ENCODE data around the gene COPG1.

GRCh38 chr3:129277829-129278271 is 28.4 kb downstream of the COPG1 start:
- TF ChIP-seq, protein P1, sequence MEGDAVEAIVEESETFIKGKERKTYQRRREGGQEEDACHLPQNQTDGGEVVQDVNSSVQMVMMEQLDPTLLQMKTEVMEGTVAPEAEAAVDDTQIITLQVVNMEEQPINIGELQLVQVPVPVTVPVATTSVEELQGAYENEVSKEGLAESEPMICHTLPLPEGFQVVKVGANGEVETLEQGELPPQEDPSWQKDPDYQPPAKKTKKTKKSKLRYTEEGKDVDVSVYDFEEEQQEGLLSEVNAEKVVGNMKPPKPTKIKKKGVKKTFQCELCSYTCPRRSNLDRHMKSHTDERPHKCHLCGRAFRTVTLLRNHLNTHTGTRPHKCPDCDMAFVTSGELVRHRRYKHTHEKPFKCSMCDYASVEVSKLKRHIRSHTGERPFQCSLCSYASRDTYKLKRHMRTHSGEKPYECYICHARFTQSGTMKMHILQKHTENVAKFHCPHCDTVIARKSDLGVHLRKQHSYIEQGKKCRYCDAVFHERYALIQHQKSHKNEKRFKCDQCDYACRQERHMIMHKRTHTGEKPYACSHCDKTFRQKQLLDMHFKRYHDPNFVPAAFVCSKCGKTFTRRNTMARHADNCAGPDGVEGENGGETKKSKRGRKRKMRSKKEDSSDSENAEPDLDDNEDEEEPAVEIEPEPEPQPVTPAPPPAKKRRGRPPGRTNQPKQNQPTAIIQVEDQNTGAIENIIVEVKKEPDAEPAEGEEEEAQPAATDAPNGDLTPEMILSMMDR (IDR thresholded peaks at IDR 0.05) = no peak
- TF ChIP-seq POLR2A (IDR thresholded peaks at IDR 0.05) = no peak
- TF ChIP-seq POLR2AphosphoS5 (IDR thresholded peaks at IDR 0.05) = no peak

Measured in breast epithelium (tissue), 3 donors.